Urothelium cell line (cell line): ENCODE measurements around the gene OLFM1.
"Not testable (repeated sequence)": the region's sequence is repeated elsewhere in the genome, so short reads cannot be mapped to it uniquely, and the experiment has no call there.

Source experiments
- DNase-seq: peaks from one replicate; pipeline ENCODE4 v3.0.0; 2011; ENCODE audit warnings: low spot score, mixed read lengths
- FAIRE-seq: peaks from 2 replicates; lab custom pipeline; 2011; peaks lifted over from hg19 to GRCh38; lab: Jason Lieb, UNC

The OLFM1 gene

DNA sequence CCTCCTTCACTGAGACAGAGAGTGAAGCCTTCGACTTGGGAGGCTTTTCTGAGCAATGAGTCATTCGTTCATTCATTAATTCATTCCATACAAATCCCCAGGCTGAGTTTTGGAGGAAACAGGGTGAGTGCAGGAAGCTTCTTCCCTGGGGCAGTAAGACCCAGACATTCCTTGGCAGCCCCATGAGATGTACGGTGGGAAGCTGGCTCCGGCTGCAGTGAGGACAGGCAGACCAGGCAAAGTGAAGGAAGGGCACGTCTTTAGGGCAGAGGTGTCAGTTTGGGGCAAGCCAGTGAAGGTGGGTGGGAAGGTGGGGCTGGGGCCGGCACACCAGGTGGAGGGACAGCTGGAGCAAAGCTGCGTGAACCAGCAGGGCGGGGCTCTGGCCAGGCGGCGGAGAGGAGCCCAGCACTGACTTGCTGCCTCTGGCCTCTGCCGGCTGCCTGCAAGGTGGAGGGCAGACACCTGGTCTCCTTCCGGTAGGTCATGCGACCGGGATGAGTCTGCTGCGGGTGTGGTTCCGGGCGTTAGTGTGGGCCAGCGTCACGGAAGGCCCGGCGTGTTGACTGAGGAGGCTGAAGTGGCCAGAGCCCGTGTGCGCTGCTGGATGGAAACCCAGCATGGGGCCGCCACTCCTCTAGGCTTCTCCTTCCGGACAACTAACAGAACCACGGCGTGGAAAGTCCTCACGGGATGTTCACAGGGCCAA lies 16.6 kb downstream of the OLFM1 start:
- FAIRE-seq = no peak
- DNase-seq = no peak

DNA sequence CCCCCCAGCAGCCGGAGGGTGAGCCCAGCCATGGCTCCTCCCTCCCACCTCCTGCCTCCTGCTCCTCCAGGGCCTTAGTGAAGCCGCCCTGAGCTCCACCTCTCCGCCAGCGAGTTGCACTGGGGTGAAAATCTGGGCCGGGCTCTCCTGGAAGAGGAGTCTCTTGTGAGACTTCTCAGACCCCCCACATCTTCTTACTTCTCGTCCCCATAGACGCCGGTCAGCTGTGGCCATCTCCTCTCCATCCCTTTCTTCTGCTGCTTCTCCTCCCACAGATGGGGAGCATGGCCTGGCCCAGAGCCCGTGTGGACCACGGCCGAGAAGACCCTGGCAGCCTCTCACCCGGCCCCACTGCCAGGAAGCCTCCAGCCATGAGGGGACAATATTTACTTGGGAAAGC lies 17.3 kb downstream of the OLFM1 start:
- DNase-seq (no peak), FAIRE-seq (no peak)

- no peak for DNase-seq
- FAIRE-seq = no peak
Measured at GRCh38 chr9:135105211-135105745, 17.8 kb downstream of the OLFM1 start.

- FAIRE-seq = no peak
- no peak for DNase-seq
Measured at GRCh38 chr9:135105938-135106491, 18.5 kb downstream of the OLFM1 start.

GRCh38 chr9:135106551-135107270 lies 19.2 kb downstream of the OLFM1 start:
- FAIRE-seq = no peak
- no peak for DNase-seq

- FAIRE-seq (no peak), DNase-seq (no peak)
Measured at GRCh38 chr9:135107581-135108235, 20.2 kb downstream of the OLFM1 start.

- DNase-seq = no peak
- FAIRE-seq = no peak
Measured at GRCh38 chr9:135108831-135109510, 21.5 kb downstream of the OLFM1 start.

- FAIRE-seq (no peak), DNase-seq (no peak)
Measured at GRCh38 chr9:135109650-135110049, 22.2 kb downstream of the OLFM1 start.

DNA sequence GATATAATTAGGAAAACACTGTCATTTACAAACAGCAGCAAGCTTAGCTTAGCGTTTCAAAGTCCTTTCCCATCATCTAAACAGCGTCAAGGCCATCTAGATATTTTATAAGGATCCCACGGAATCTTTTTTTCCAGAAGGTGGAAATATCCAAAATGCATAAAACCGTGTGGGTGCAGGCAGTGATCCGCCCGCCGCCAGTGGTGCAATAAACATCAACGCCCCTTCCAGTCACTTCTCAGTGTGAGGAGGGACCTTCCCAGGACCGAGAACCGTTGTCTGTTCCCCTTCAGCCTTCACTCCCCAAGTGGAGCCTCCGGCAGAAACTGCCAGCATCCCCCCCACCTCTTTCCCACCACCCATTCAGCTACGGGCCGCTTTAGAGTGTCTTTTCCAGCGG lies 22.9 kb downstream of the OLFM1 start:
- no peak for FAIRE-seq
- no peak for DNase-seq

- FAIRE-seq, DNase-seq: not testable (repeated sequence)
Measured at GRCh38 chr9:135111600-135111999, 24.1 kb downstream of the OLFM1 start.

DNA sequence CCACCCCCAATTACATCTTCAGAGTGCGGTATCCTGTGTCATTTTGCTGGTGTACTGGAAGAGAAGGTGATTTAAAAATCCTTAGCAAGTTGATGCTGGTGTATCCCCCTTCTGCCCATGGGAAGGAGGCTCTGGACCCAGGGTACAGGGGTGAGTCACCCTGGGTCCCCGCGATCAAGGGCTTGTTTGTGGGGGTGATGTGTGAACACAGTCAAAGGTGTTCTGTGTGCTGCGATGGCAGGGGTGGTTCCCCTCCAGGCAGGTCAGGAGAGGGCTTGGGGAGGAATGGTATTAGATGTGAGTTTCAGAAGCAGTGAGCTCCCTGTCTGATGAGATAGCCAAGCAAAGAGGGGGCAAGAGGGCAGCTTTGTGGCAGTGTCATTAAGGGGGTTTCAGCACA lies 28.9 kb downstream of the OLFM1 start:
- FAIRE-seq (no peak), DNase-seq (no peak)

DNA sequence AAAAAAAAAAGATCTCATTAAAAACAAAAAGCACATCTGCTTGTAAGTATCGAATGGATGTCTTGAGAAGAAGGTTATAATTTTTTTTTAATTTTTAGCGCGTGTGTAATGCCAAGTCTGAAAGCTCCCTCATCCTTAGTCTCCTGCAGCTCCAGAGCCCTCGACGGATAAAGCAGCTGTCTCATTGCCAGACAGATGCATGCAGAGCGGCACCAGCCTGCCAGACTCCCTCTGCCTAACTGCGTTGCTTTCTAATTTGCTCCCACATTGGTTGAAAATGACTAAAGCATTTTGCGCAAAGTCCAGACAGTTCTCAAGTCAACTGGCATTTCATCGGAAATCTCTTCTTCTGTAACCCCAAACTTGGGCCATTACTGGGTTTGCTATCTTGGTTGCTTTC lies 29.4 kb downstream of the OLFM1 start:
- no peak for DNase-seq
- FAIRE-seq = no peak

DNA sequence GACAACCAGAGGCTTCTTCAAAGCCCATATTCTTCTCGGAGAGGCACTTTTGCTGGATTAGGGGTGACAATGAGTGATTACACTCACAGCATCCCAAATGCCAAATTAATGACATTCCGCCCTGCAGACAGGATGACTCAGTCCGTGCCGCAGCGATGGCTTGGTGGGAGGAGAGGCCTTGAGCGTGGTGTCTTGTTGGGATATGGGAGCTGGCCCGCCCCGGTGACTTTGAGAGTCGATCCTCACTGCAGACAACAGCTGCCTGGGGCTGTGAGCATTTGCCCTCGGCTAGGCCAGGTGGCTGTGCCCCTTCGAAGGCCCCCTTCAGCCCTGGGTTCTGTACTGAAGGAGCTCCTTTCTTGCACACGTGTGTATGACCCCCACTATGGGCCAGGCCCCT lies 29.8 kb downstream of the OLFM1 start:
- FAIRE-seq (no peak), DNase-seq (no peak)

DNA sequence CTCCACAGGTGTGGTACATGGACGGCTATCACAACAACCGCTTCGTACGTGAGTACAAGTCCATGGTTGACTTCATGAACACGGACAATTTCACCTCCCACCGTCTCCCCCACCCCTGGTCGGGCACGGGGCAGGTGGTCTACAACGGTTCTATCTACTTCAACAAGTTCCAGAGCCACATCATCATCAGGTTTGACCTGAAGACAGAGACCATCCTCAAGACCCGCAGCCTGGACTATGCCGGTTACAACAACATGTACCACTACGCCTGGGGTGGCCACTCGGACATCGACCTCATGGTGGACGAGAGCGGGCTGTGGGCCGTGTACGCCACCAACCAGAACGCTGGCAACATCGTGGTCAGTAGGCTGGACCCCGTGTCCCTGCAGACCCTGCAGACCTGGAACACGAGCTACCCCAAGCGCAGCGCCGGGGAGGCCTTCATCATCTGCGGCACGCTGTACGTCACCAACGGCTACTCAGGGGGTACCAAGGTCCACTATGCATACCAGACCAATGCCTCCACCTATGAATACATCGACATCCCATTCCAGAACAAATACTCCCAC lies 32.1 kb downstream of the OLFM1 start:
- no peak for DNase-seq
- FAIRE-seq = no peak

DNA sequence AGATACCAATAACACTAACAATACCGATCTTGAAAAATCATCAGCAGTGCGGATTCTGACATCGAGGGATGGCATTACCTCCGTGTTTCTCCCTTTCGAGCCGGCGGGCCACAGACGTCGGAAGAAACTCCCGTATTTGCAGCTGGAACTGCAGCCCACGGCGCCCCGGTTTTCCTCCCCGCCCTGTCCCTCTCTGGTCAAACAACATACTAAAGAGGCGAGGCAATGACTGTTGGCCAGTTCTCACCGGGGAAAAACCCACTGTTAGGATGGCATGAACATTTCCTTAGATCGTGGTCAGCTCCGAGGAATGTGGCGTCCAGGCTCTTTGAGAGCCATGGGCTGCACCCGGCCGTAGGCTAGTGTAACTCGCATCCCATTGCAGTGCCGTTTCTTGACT lies 32.8 kb downstream of the OLFM1 start:
- DNase-seq (no peak), FAIRE-seq (no peak)

- FAIRE-seq (no peak), DNase-seq (no peak)
Measured at GRCh38 chr9:135122316-135122715, 34.8 kb downstream of the OLFM1 start.

DNA sequence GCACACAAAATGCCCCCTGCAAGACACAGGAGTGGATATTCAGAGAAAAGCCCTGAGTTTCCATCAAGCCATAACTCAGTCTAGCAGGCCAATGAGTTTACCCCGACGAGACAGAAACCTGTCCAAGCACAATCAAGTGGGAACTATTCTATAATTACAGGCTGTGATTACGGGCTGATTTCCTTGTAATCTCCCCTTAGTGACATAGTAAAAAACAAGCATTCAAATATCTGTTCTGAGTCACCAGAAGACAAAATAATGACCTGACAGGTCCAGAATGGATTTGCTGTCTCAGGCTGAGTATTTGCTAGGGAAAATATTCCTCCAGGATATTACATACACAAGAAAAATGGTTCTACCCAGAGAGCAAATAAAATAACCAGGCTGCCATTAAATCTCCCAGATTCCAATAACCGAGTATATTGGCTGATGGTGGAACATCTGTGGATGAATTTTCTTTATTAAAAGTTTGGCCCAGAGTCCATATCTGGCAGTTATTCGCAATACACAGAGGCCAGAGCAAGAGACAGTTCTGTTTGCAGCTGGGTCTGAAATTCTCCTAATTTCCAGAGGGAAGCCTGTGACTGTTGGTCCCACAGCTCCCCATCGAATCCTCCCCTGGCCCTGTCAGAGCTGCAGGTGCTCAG lies 35.8 kb downstream of the OLFM1 start:
- no peak for FAIRE-seq
- no peak for DNase-seq

GRCh38 chr9:135123773-135124134 lies 36.3 kb downstream of the OLFM1 start:
- DNase-seq (no peak), FAIRE-seq (no peak)

DNA sequence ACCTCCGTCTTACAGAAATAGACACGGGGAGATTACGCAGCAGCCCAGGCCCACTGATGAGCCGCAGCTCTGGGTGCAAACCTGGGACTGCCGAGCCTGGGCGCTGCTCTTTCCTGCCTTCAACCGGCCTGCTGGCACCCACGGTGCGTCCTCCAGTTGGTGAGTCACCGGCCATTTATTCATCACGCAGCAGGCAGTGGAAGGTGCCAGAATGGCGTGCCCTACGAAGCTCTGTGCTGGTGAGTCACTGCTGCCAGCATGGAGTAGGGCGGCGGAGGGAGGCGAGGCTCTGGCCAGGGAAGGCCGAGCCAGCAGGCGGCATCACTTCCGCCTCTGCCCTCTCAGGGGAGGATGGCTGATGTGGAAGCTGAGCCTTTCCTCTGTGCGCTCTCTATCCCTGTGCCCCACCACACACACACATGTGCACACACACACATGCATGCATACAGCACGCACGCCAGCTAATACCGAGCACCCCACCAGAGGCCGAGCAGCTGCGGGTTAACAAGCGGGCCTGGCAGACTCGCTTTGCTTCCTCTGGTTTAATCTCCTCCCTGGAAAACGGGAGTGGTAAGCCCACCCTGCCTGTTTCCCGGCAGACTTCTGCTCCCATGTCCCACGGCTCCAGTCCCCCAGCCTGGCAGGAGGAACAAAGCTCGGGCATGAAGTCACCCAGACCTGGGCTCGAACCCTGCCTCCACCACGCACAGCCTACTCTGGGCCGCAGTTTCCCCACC lies 39.2 kb downstream of the OLFM1 start:
- DNase-seq (peak; percentile 83), FAIRE-seq (peak; percentile 48)
